GM12892 (cell line): ENCODE results near the gene RASSF5. TPM values are rescaled to one million over a fixed set of nuclear protein-coding genes. Genes with fewer than 3 reads are reported as not detected.
A peak's percentile ranks its signal among the peaks of the same experiment; 100 is the strongest.

Experiments
- DNase-seq: peaks from one replicate; pipeline ENCODE4 v3.0.0; 2011; ENCODE audit not compliant: insufficient read length
- FAIRE-seq: peaks from 2 replicates; lab custom pipeline; 2011; peaks lifted over from hg19 to GRCh38; lab: Jason Lieb, UNC
- POLR2A ChIP-seq: IDR thresholded peaks from 2 replicates; pipeline ENCODE4 v1.6.1; 2011; ENCODE audit warnings: low read depth, low read length, control low read depth
- POLR2AphosphoS5 ChIP-seq: IDR thresholded peaks from 2 replicates; pipeline ENCODE4 v1.6.1; 2011; ENCODE audit warnings: low read depth, low read length, control low read depth
- TAF1 ChIP-seq: IDR thresholded peaks from 2 replicates; pipeline ENCODE4 v1.6.1; 2011; ENCODE audit warnings: low read depth, mild to moderate bottlenecking, control low read depth, low read length, borderline replicate concordance
- polyA plus RNA-seq: library from polyadenylated mRNA; unstranded; fragments of >200 nt; gene quantifications from one replicate; pipeline ENCODE4 v1.2.1, GENCODE V29; 2012; ENCODE audit warnings: missing spikeins, inconsistent platforms; ENCODE audit not compliant: missing spikeins

RASSF5 gene
- 43.0 TPM for polyA plus RNA-seq

GRCh38 chr1:206507284-206508129 is at the start of gene RASSF5:
TSS of gene RASSF5 (plus strand) at chr1:206507531. CDS start at chr1:206507603, 72 bp downstream.
- DNase-seq (peak; percentile 81), FAIRE-seq (no peak)
- TF ChIP-seq POLR2A, result peak; percentile 82
- no peak for TF ChIP-seq POLR2AphosphoS5

GRCh38 chr1:206459703-206460102 is 47.6 kb upstream of the RASSF5 start:
- TF ChIP-seq POLR2AphosphoS5 (no peak), POLR2A (no peak), TAF1 (no peak)
- no peak for FAIRE-seq

GRCh38 chr1:206460836-206461426 is 46.4 kb upstream of the RASSF5 start:
- FAIRE-seq (no peak), DNase-seq (no peak)
- TF ChIP-seq POLR2AphosphoS5, result no peak
- TF ChIP-seq POLR2A, result no peak
- no peak for TF ChIP-seq TAF1

More at GRCh38 chr1:206459703-206460102, 47.6 kb upstream of the RASSF5 start:
- DNase-seq, result no peak

GRCh38 chr1:206461602-206462455 is 45.5 kb upstream of the RASSF5 start:
- FAIRE-seq (peak; percentile 54), DNase-seq (peak; percentile 56)
- TF ChIP-seq POLR2AphosphoS5 (no peak), POLR2A (no peak), TAF1 (no peak)

- DNase-seq, result no peak
- TF ChIP-seq TAF1 (no peak), POLR2AphosphoS5 (no peak), POLR2A (no peak)
- no peak for FAIRE-seq
Observed at GRCh38 chr1:206463137-206463536, 44.2 kb upstream of the RASSF5 start.

GRCh38 chr1:206463911-206464310 is 43.4 kb upstream of the RASSF5 start:
- no peak for TF ChIP-seq POLR2A
- TF ChIP-seq POLR2AphosphoS5, result no peak
- TF ChIP-seq TAF1, result no peak
- DNase-seq, result no peak
- FAIRE-seq, result no peak

- no peak for FAIRE-seq
- TF ChIP-seq TAF1 (no peak), POLR2A (no peak), POLR2AphosphoS5 (no peak)
- DNase-seq, result no peak
Observed at GRCh38 chr1:206464456-206464964, 42.8 kb upstream of the RASSF5 start.

GRCh38 chr1:206465951-206466350 is 41.4 kb upstream of the RASSF5 start:
- TF ChIP-seq TAF1, result no peak
- TF ChIP-seq POLR2A, result no peak
- TF ChIP-seq POLR2AphosphoS5, result no peak
- FAIRE-seq, result no peak
- DNase-seq, result no peak

- no peak for FAIRE-seq
- TF ChIP-seq POLR2AphosphoS5 (no peak), TAF1 (no peak), POLR2A (no peak)
- no peak for DNase-seq
Observed at GRCh38 chr1:206466840-206467649, 40.3 kb upstream of the RASSF5 start.

GRCh38 chr1:206467915-206468314 is 39.4 kb upstream of the RASSF5 start:
- DNase-seq (no peak), FAIRE-seq (no peak)
- TF ChIP-seq POLR2AphosphoS5 (no peak), TAF1 (no peak), POLR2A (no peak)

GRCh38 chr1:206468571-206468970 is 38.8 kb upstream of the RASSF5 start:
- FAIRE-seq (no peak), DNase-seq (no peak)
- no peak for TF ChIP-seq TAF1
- TF ChIP-seq POLR2AphosphoS5, result no peak
- no peak for TF ChIP-seq POLR2A
